ENCODE measurements around the gene SCP2D1.
"Not testable (repeated sequence)": the region's sequence is repeated elsewhere in the genome, so short reads cannot be mapped to it uniquely, and the experiment has no call there.

SCP2D1 gene

DNA sequence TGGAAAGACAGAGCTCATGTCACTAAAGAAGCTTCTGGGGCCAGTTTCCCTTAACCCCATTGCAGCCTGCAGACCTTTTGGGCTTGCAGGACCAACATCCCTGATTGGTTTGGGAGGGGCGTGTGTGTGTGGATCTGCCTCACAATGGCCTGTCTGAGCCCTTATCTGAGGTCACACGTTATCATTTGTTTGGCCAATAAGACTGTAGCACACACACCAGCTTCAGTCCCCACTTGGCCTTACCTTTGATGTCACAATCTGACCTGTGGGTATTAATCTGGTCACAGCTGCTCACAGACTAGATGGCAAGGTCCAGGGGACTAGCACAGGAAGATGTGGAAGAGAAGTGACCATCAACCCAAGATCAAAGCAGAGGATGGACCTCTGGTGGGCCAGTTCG is at the start of gene SCP2D1:
Gene SCP2D1 (plus strand): TSS at position 301 of the 400 bp plus-strand sequence. CDS start 33 bp downstream, at position 334.
- DNase-seq: no peak

DNA sequence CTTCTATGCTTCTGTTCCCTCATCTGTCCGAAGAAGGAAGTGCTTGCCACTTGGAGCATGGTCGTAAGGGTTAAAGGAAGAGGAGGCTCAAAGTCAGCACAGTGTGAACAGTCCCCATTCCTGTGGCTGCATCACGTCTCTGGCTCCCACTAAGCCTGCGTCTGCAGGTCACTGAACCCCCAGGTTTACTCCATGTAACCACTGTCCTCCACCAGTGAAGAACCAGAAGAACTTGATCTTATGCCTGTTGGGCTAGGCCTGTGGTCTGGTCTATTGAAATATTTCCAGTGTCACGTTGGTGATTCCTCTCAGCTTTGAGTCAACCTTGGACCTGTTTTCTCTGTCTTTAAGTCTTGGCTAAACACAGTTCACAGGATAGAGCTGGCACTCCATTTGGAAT is 45.9 kb upstream of the SCP2D1 start:
- no peak for DNase-seq

DNA sequence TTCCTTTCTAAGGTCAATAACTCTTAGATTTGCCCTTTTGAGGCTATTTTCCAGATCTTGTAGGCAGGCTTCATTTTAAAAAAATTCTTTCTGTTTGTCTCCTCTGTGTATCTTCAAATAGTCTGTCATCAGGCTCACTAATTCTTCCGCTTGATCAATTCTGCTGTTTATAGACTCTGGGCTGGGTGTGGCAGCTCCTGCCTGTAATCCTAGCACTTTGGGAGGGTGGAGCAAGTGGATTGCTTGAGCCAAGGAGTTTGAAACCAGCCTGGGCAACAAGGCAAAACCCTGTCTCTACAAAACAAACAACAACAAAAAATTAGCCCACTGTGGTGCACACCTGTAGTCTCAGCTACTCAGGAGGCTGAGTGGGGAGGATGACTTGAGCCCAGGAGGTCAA is 40.0 kb upstream of the SCP2D1 start:
- DNase-seq: no peak

DNA sequence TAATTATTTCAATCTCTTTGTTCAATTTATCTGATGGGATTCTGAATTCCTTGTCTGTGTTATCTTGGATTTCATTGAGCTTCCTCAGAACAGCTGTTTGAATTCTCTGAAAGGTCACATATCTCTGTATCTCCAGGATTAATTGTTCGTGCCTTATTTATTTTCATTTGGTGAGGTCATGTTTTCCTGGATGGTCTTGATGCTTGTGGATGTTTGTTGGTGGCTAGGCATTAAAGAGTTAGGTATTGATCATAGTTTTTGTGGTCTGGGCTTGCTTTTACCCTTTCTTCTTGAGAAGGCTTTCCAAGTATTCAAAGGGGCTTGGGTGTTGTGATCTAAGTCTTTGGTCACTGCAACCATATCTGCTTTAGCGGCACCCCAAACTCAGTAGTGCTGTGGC is 39.4 kb upstream of the SCP2D1 start:
- DNase-seq: no peak

DNA sequence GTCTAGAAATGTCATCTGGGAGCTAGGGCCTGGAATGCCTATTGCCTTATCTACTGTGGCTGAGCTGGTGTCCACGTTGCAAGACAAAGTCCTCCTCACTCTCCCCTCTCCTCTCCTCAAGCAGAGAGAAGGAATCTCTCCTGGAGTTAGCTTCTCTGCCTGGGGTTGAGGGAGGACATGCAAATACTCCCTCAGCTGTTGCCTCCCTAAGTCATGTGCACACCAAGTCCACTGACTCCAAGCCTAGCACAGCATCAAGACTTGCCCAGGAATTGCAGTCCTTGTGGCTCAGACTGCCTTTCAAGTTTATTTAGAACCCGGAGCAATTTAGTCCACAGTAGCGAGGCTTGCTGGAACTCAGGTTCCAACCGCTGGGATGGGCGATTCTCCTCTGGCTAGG is 38.0 kb upstream of the SCP2D1 start:
- DNase-seq: no peak

GRCh38 chr20:18778690-18779392 is 34.7 kb upstream of the SCP2D1 start:
- no peak for DNase-seq

DNA sequence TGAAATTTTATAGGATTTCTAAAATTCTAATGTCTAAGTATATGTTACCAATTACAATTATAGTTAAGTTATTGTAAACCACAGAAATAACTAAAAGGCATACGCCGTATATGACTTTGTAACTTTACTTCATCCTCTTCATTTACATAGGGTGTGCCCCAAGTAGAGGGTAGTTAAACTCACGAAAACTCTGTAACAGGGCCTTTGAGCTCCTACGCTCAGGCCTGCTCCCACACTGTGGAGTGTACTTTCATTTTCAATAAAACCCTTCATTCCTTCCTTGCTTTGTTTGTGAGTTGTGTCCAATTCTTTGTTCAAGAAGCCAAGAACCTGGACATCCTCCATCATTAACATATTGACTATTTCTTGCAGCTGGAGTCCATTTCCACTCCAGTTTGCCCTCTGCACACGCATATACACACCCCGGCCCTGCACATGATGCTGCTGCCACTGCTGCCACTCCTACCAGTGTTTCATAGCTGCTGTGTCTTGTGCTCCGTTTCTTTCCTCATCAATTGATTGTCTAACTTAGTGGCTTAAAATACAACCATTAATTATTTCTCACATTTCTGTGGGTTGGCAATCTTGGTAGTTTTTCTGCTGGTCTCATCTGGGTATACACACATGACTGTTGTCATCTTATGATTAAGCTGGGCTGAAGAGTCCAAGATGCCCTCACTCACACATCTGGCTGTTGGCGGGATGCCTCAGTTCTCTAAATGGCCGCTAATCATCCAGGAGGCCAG is 33.0 kb upstream of the SCP2D1 start:
- no peak for DNase-seq

- DNase-seq: no peak
Observed at GRCh38 chr20:18781509-18781908, 32.1 kb upstream of the SCP2D1 start.

- DNase-seq: no peak
Observed at GRCh38 chr20:18783385-18783959, 30.1 kb upstream of the SCP2D1 start.

GRCh38 chr20:18787046-18787445 is 26.5 kb upstream of the SCP2D1 start:
- DNase-seq: not testable (repeated sequence)

DNA sequence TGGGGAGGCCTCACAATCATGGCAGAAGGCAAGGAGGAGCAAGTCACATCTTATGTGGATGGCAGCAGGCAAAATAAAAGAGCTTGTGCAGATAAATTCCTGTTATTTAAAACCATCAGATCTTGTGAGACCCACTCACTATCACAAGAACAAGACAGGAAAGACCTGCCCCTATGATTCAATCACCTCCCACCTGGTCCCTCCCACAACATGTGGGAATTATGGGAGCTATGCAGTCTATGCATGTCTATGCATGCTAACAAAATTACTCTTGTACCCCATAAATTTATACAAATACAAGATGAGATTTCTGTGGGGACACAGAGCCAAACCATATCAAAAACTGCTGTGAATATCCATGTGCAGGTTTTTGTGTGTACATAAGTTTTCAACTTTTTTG is 25.6 kb upstream of the SCP2D1 start:
- DNase-seq: no peak

GRCh38 chr20:18790787-18791186 is 22.8 kb upstream of the SCP2D1 start:
- no peak for DNase-seq

GRCh38 chr20:18793625-18794427 is 19.8 kb upstream of the SCP2D1 start:
- peak; percentile 83 for DNase-seq

GRCh38 chr20:18794428-18794787 is 19.2 kb upstream of the SCP2D1 start:
- DNase-seq: no peak

DNA sequence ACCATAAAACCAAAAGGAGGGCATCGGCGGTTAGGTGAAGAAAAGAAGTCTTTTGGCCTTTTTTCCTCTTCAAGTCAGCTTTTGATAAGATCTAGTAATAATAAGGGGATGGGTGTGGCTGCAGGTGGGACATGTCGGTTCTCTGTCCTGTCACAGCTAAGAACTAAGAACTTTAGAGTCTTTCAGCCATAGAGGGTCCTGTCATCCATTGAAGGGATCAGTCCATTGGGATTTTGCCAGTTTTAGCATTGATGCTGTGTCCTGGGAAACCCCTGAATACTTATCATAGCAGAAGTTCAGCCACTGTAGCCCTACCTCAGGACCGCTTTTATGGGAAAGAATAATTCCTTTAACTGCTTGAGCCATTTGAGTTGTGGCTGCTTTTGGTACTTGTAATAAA is 18.2 kb upstream of the SCP2D1 start:
- no peak for DNase-seq

- DNase-seq: no peak
Observed at GRCh38 chr20:18796282-18796833, 17.2 kb upstream of the SCP2D1 start.

DNA sequence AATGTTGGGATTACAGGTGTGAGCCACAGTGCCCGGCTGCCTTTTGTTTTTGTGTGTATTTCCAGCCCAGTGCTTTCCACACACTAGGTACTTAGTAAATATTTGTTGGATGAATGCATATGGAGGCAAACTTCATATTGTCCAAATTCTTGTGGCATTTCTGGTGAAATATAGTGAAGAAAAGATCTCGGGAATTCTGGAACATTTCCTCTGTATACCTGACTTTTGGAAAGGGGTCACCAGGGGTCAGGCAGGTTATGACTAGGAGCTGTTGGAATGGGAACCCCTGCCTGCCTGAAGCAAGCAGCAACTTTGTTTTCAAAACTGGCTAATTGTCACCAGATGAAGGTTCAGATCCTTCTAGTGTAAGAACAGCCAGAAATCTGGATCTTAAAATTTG is 12.1 kb upstream of the SCP2D1 start:
- DNase-seq: no peak

GRCh38 chr20:18802012-18802634 is 11.5 kb upstream of the SCP2D1 start:
- no peak for DNase-seq

DNA sequence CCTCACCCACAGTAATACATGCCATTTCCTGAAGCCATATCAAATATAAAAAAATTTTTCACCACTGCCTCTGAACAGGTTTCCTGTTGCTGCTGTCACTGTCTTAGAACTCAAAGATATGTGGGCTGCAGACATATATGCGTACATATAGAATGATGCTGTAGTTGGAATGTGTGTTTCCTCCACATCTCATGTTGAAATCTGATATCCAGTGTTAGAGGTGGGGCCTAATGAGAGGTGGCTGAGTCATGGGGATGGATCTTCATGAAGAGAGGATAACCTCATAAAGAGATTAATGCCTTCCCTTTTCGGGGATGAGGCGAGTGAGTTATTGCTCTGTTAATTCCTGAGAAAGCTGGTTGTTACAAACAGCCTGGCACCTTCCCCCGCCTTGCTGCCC is 7.7 kb upstream of the SCP2D1 start:
- DNase-seq: no peak

DNA sequence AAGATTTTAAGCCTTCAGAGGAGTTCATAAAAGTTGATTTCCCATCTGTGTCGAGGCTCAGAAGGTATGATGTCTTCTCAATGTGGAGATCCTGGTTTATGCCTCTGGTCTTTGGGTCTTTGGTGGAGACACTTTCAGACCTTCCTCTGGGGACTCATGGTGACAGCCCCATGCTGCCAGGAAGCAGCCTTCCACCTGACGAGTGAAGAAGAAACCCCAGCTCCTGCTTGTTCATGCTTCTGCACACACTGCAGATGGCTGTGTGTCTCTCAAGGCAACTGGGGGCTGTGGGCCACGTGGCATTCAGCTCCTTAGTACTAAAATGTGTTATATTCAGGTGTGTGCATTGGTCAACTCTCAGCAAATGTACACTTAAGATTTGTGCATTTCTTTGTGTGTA is 4.9 kb upstream of the SCP2D1 start:
- DNase-seq: no peak

DNA sequence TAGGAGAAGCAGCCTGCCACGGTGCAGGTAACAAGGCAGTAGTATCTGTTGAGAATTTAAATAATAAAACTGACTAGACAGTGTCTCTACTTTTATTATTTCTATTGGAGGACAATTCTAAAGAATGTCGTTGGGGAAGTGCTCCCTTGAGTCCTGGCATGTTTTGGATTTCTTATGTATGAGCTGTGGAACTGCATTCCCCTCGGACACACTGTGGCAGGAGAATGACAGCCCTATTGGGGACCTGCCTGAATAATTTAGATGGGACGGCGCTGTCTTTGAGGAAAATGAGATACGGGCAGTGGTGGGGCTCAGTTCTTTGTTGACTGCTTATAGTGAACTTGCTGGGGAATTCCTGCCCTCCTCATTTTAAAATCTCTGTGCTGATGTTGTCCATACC is 2.4 kb upstream of the SCP2D1 start:
- DNase-seq: no peak

GRCh38 chr20:18811904-18812303 is 1.7 kb upstream of the SCP2D1 start:
- no peak for DNase-seq

All from activated gamma-delta T cell treated with Interleukin-2 at 50 U/mL for 16 hours (primary cell).